Amniotic stem cell (primary cell): ENCODE results near the gene MOB2.

Experiments
- DNase-seq: peaks from one replicate; lab custom pipeline; 2025; lab: John Stamatoyannopoulos, UW

MOB2 gene

GRCh38 chr11:1470681-1471611 is 15.6 kb downstream of the MOB2 start:
- no peak for DNase-seq

GRCh38 chr11:1469911-1470680 is 16.5 kb downstream of the MOB2 start:
- no peak for DNase-seq

GRCh38 chr11:1469287-1469910 is 17.2 kb downstream of the MOB2 start:
- no peak for DNase-seq

- DNase-seq = no peak
These were observed 18.0 kb downstream of the MOB2 start for GRCh38 chr11:1468473-1469066.

GRCh38 chr11:1468002-1468401 is 18.6 kb downstream of the MOB2 start:
- no peak for DNase-seq

GRCh38 chr11:1467270-1467669 is 19.3 kb downstream of the MOB2 start:
- DNase-seq = no peak

- DNase-seq = no peak
These were observed 19.8 kb downstream of the MOB2 start for GRCh38 chr11:1466784-1467183.

GRCh38 chr11:1463056-1463455 is 23.5 kb downstream of the MOB2 start:
- DNase-seq = no peak

GRCh38 chr11:1462698-1462975 is 23.9 kb downstream of the MOB2 start:
- DNase-seq = no peak

- no peak for DNase-seq
These were observed 24.5 kb downstream of the MOB2 start for GRCh38 chr11:1461826-1462697.

- no peak for DNase-seq
These were observed 25.4 kb downstream of the MOB2 start for GRCh38 chr11:1460986-1461825.

- DNase-seq = no peak
These were observed 26.1 kb downstream of the MOB2 start for GRCh38 chr11:1460396-1460985.

GRCh38 chr11:1459764-1460395 is 26.7 kb downstream of the MOB2 start:
- no peak for DNase-seq

GRCh38 chr11:1459219-1459575 is 27.4 kb downstream of the MOB2 start:
- no peak for DNase-seq

GRCh38 chr11:1458340-1459218 is 28.0 kb downstream of the MOB2 start:
- no peak for DNase-seq

- DNase-seq = no peak
These were observed 28.7 kb downstream of the MOB2 start for GRCh38 chr11:1457856-1458255.

- no peak for DNase-seq
These were observed 29.3 kb downstream of the MOB2 start for GRCh38 chr11:1457326-1457680.

GRCh38 chr11:1456596-1457325 is 29.8 kb downstream of the MOB2 start:
- no peak for DNase-seq
